ENCODE measurements around the gene DPM2. TPM values are rescaled to one million over a fixed set of nuclear protein-coding genes. Genes with fewer than 3 reads are reported as not detected.
A peak's percentile ranks its signal among the peaks of the same experiment; 100 is the strongest.

DPM2 gene
- total RNA-seq, 5 donors from 2014 or later (not counting 1 experiment from before 2014, with no cell fraction given): 32.3 to 66.5 (median 60.5) TPM

- Mint-ChIP-seq H3K4me3 (peak overlapping the region; percentile 36 to 82 (median 56)), H3K27me3 (peaks cover 0 to 3% of the 10 kb centered on the region in 2 donors), H3K36me3 (peaks cover 22% of the 10 kb centered on the region), H3K27ac (peak overlapping the region; percentile 58 to 88), H3K4me1 (peaks cover 51 to 59% (median 55%) of the 10 kb centered on the region in 3 donors), H3K9me3 (no peaks in the 10 kb centered on the region)
- Histone ChIP-seq H3K4me1 (ENCODE audit: control insufficient read depth in 1 of 2, extremely low read depth in 1 of 2, insufficient read depth in 2 of 2, low read length in 2 of 2) (peaks cover 9 to 50% of the 10 kb centered on the region in 2 experiments), H3K27ac (ENCODE audit: low read length) (peak overlapping the region; percentile 59), H3K27me3 (replicated peaks in 1 of 2; ENCODE audit: control insufficient read depth in 2 of 2, extremely low read depth in 1 of 2, insufficient read depth in 2 of 2, low read length in 1 of 2) (no peaks in the 10 kb centered on the region), H3K36me3 (ENCODE audit: control insufficient read depth in 2 of 2, extremely low read depth in 1 of 2, insufficient read depth in 1 of 2, low read length in 1 of 2) (peaks cover 6 to 48% of the 10 kb centered on the region in 2 donors), H3K9me3 (no peaks in the 10 kb centered on the region), H3K4me3 (ENCODE audit: control insufficient read depth in 1 of 2, extremely low read depth in 1 of 2, low read length in 1 of 2) (peak overlapping the region in 1 of 2 donors; percentile 71)
- DNase-seq (peak in 2 of 35 experiments; percentile 35 to 52), ATAC-seq (replicated peaks in 1 of 4) (peak in 3 of 4 experiments; percentile 9 to 10 (median 10))
- ChIA-PET POLR2A (no interaction called here), CTCF (no interaction called here)
- 85% methylated on average over 12 of the region's 25 CpGs for WGBS (ENCODE audit: insufficient coverage)
Observed at GRCh38 chr9:127938298-127938690, 640 bp upstream of the DPM2 start.

GRCh38 chr9:127937056-127937387, 632 bp downstream of the DPM2 start:
- H3K36me3 ChIP-seq (ENCODE audit: control insufficient read depth in 2 of 2, extremely low read depth in 1 of 2, insufficient read depth in 1 of 2, low read length in 1 of 2): peaks cover 6 to 35% of the 10 kb centered on the region in 2 donors
- ChIA-PET CTCF (interaction anchor here in 1 of 2 donors (0.6 to 1.0 kb wide), 3 partner anchors 30 to 335 kb away, joined by 3 to 11 read pairs (median 3); no protein-coding TSS in a partner anchor), POLR2A (no interaction called here)
- H3K27me3 Mint-ChIP-seq: peaks cover 0 to 3% of the 10 kb centered on the region in 2 donors
- no peaks in the 10 kb centered on the region for H3K9me3 ChIP-seq
- H3K9me3 Mint-ChIP-seq: no peaks in the 10 kb centered on the region
- ATAC-seq (replicated peaks in 1 of 4): no peak
- peaks cover 13% of the 10 kb centered on the region for H3K36me3 Mint-ChIP-seq
- peak overlapping the region; percentile 68 to 71 for H3K4me3 ChIP-seq (ENCODE audit: control insufficient read depth in 1 of 2, extremely low read depth in 1 of 2, low read length in 1 of 2)
- DNase-seq: no peak
- 4% methylated on average over 3 of the region's 7 CpGs for WGBS (ENCODE audit: insufficient coverage)
- H3K27me3 ChIP-seq (replicated peaks in 1 of 2; ENCODE audit: control insufficient read depth in 2 of 2, extremely low read depth in 1 of 2, insufficient read depth in 2 of 2, low read length in 1 of 2): no peaks in the 10 kb centered on the region
- peaks cover 43 to 57% (median 55%) of the 10 kb centered on the region in 3 donors for H3K4me1 Mint-ChIP-seq
- H3K27ac Mint-ChIP-seq: peak overlapping the region; percentile 88 to 93
- peak overlapping the region; percentile 82 to 87 (median 86) for H3K4me3 Mint-ChIP-seq
- peaks cover 9 to 38% of the 10 kb centered on the region in 2 experiments for H3K4me1 ChIP-seq (ENCODE audit: control insufficient read depth in 1 of 2, extremely low read depth in 1 of 2, insufficient read depth in 2 of 2, low read length in 2 of 2)
- peak overlapping the region; percentile 59 for H3K27ac ChIP-seq (ENCODE audit: low read length)

- Mint-ChIP-seq H3K4me3 (peak overlapping the region; percentile 82 to 87 (median 86)), H3K27ac (peak overlapping the region; percentile 88 to 93), H3K9me3 (no peaks in the 10 kb centered on the region), H3K36me3 (peaks cover 13% of the 10 kb centered on the region), H3K27me3 (peaks cover 0 to 3% of the 10 kb centered on the region in 2 donors), H3K4me1 (peaks cover 46 to 60% (median 58%) of the 10 kb centered on the region in 3 donors)
- H3K27me3 ChIP-seq (replicated peaks in 1 of 2; ENCODE audit: control insufficient read depth in 2 of 2, extremely low read depth in 1 of 2, insufficient read depth in 2 of 2, low read length in 1 of 2): peaks cover 0 to 3% of the 10 kb centered on the region in 2 experiments
- CTCF ChIA-PET: no interaction called here
- POLR2A ChIA-PET: no interaction called here
- ATAC-seq (replicated peaks in 1 of 4): no peak
- H3K9me3 ChIP-seq: no peaks in the 10 kb centered on the region
- peak overlapping the region; percentile 68 to 71 for H3K4me3 ChIP-seq (ENCODE audit: control insufficient read depth in 1 of 2, extremely low read depth in 1 of 2, low read length in 1 of 2)
- WGBS (ENCODE audit: insufficient coverage): 61% methylated on average over 9 of the region's 14 CpGs
- peaks cover 11 to 43% of the 10 kb centered on the region in 2 experiments for H3K4me1 ChIP-seq (ENCODE audit: control insufficient read depth in 1 of 2, extremely low read depth in 1 of 2, insufficient read depth in 2 of 2, low read length in 2 of 2)
- H3K27ac ChIP-seq (ENCODE audit: low read length): peak overlapping the region; percentile 59
- peaks cover 6 to 29% of the 10 kb centered on the region in 2 donors for H3K36me3 ChIP-seq (ENCODE audit: control insufficient read depth in 2 of 2, extremely low read depth in 1 of 2, insufficient read depth in 1 of 2, low read length in 1 of 2)
- no peak for DNase-seq
Observed at GRCh38 chr9:127936347-127936852, 1.3 kb downstream of the DPM2 start.

- no peak for DNase-seq
- no peak overlapping the region for H3K4me3 ChIP-seq (ENCODE audit: control insufficient read depth in 1 of 2, extremely low read depth in 1 of 2, low read length in 1 of 2)
- peak overlapping the region; percentile 88 to 93 for H3K27ac Mint-ChIP-seq
- ChIA-PET CTCF (no interaction called here), POLR2A (no interaction called here)
- H3K27me3 ChIP-seq (replicated peaks in 1 of 2; ENCODE audit: control insufficient read depth in 2 of 2, extremely low read depth in 1 of 2, insufficient read depth in 2 of 2, low read length in 1 of 2): peaks cover 0 to 9% of the 10 kb centered on the region in 2 experiments
- peaks cover 6 to 22% of the 10 kb centered on the region in 2 donors for H3K36me3 ChIP-seq (ENCODE audit: control insufficient read depth in 2 of 2, extremely low read depth in 1 of 2, insufficient read depth in 1 of 2, low read length in 1 of 2)
- peaks cover 0 to 3% of the 10 kb centered on the region in 2 donors for H3K27me3 Mint-ChIP-seq
- H3K4me1 ChIP-seq (ENCODE audit: control insufficient read depth in 1 of 2, extremely low read depth in 1 of 2, insufficient read depth in 2 of 2, low read length in 2 of 2): peaks cover 14 to 49% of the 10 kb centered on the region in 2 experiments
- ATAC-seq (replicated peaks in 1 of 4): no peak
- no peaks in the 10 kb centered on the region for H3K9me3 ChIP-seq
- H3K36me3 Mint-ChIP-seq: peaks cover 13% of the 10 kb centered on the region
- H3K4me1 Mint-ChIP-seq: peaks cover 50 to 66% (median 64%) of the 10 kb centered on the region in 3 donors
- H3K27ac ChIP-seq (ENCODE audit: low read length): no peak overlapping the region
- H3K9me3 Mint-ChIP-seq: no peaks in the 10 kb centered on the region
- WGBS (ENCODE audit: insufficient coverage): 55% methylated on average over 3 of the region's 4 CpGs
- peak overlapping the region; percentile 58 to 86 (median 82) for H3K4me3 Mint-ChIP-seq
Observed at GRCh38 chr9:127935765-127936221, 1.9 kb downstream of the DPM2 start.

GRCh38 chr9:127934986-127935385, 2.7 kb downstream of the DPM2 start:
- Histone ChIP-seq H3K4me1 (ENCODE audit: control insufficient read depth in 1 of 2, extremely low read depth in 1 of 2, insufficient read depth in 2 of 2, low read length in 2 of 2) (peaks cover 14 to 57% of the 10 kb centered on the region in 2 experiments), H3K27me3 (replicated peaks in 1 of 2; ENCODE audit: control insufficient read depth in 2 of 2, extremely low read depth in 1 of 2, insufficient read depth in 2 of 2, low read length in 1 of 2) (peaks cover 0 to 10% of the 10 kb centered on the region in 2 experiments), H3K9me3 (no peaks in the 10 kb centered on the region), H3K36me3 (ENCODE audit: control insufficient read depth in 2 of 2, extremely low read depth in 1 of 2, insufficient read depth in 1 of 2, low read length in 1 of 2) (peaks cover 1 to 14% of the 10 kb centered on the region in 2 donors), H3K4me3 (ENCODE audit: control insufficient read depth in 1 of 2, extremely low read depth in 1 of 2, low read length in 1 of 2) (no peak overlapping the region), H3K27ac (ENCODE audit: low read length) (no peak overlapping the region)
- Mint-ChIP-seq H3K9me3 (no peaks in the 10 kb centered on the region), H3K27me3 (peaks cover 0 to 3% of the 10 kb centered on the region in 2 donors), H3K27ac (peak overlapping the region in 1 of 2 donors; percentile 49), H3K36me3 (peaks cover 7% of the 10 kb centered on the region), H3K4me3 (peak overlapping the region in 2 of 3 donors; percentile 37 to 82), H3K4me1 (peaks cover 50 to 65% (median 65%) of the 10 kb centered on the region in 3 donors)
- CTCF ChIA-PET: no interaction called here
- DNase-seq (no peak), ATAC-seq (replicated peaks in 1 of 4) (no peak)
- WGBS (ENCODE audit: insufficient coverage): 86% methylated on average over 11 of the region's 11 CpGs
- POLR2A ChIA-PET: no interaction called here

GRCh38 chr9:127934248-127934647, 3.4 kb downstream of the DPM2 start:
- peaks cover 7% of the 10 kb centered on the region for H3K36me3 Mint-ChIP-seq
- no peak overlapping the region for H3K27ac ChIP-seq (ENCODE audit: low read length)
- peak overlapping the region in 1 of 2 donors; percentile 62 for H3K27ac Mint-ChIP-seq
- peaks cover 0 to 3% of the 10 kb centered on the region in 2 donors for H3K27me3 Mint-ChIP-seq
- peaks cover 0 to 9% of the 10 kb centered on the region in 2 donors for H3K36me3 ChIP-seq (ENCODE audit: control insufficient read depth in 2 of 2, extremely low read depth in 1 of 2, insufficient read depth in 1 of 2, low read length in 1 of 2)
- H3K4me1 ChIP-seq (ENCODE audit: control insufficient read depth in 1 of 2, extremely low read depth in 1 of 2, insufficient read depth in 2 of 2, low read length in 2 of 2): peaks cover 14 to 60% of the 10 kb centered on the region in 2 experiments
- ATAC-seq (replicated peaks in 1 of 4) (no peak), DNase-seq (no peak)
- POLR2A ChIA-PET: no interaction called here
- peak overlapping the region in 1 of 3 donors; percentile 20 for H3K4me3 Mint-ChIP-seq
- peaks cover 50 to 70% (median 70%) of the 10 kb centered on the region in 3 donors for H3K4me1 Mint-ChIP-seq
- no peaks in the 10 kb centered on the region for H3K9me3 ChIP-seq
- peaks cover 0 to 10% of the 10 kb centered on the region in 2 experiments for H3K27me3 ChIP-seq (replicated peaks in 1 of 2; ENCODE audit: control insufficient read depth in 2 of 2, extremely low read depth in 1 of 2, insufficient read depth in 2 of 2, low read length in 1 of 2)
- CTCF ChIA-PET: no interaction called here
- H3K9me3 Mint-ChIP-seq: no peaks in the 10 kb centered on the region
- 100% methylated on average over 4 of the region's 4 CpGs for WGBS (ENCODE audit: insufficient coverage)
- no peak overlapping the region for H3K4me3 ChIP-seq (ENCODE audit: control insufficient read depth in 1 of 2, extremely low read depth in 1 of 2, low read length in 1 of 2)

Measured in T-cell (primary cell).